Activated naive CD4-positive, alpha-beta T cell treated with anti-CD3 and anti-CD28 coated beads for 36 hours (primary cell): Measurements from ENCODE around the gene TMUB2. TPM values are rescaled to one million over a fixed set of nuclear protein-coding genes. Genes with fewer than 3 reads are reported as not detected.

Experiments used
- CTCF ChIA-PET: fragments of 350-600 bp; sonication (Branson Sonifier 250); formaldehyde crosslinking; loops from one replicate; lab custom pipeline; 2021; ENCODE audit warnings: antibody characterized with exemption; lab: Charles Lee
- DNase-seq: peaks from one replicate; pipeline ENCODE4 v3.0.0-alpha.2; 2020
- H3K27ac Mint-ChIP-seq: one replicate; pipeline ENCODE4 v1.8.0; 2021; ENCODE audit warnings: mild to moderate bottlenecking, mixed read lengths
- H3K27me3 Mint-ChIP-seq: one replicate; pipeline ENCODE4 v1.8.0; 2021; ENCODE audit warnings: low read depth, mixed read lengths
- H3K36me3 Mint-ChIP-seq: one replicate; pipeline ENCODE4 v1.8.0; 2021; ENCODE audit warnings: low read depth, mixed read lengths
- H3K4me1 Mint-ChIP-seq: one replicate; pipeline ENCODE4 v1.8.0; 2021; ENCODE audit warnings: low read depth, mixed read lengths
- H3K4me3 Mint-ChIP-seq: one replicate; pipeline ENCODE4 v1.8.0; 2021; ENCODE audit warnings: mild to moderate bottlenecking, moderate library complexity, mixed read lengths
- H3K9me3 Mint-ChIP-seq: one replicate; pipeline ENCODE4 v1.8.0; 2021; ENCODE audit warnings: mixed read lengths
- intact Hi-C: fragments of 100-400 bp; cut with micrococcal nuclease; formaldehyde crosslinking; loops from one replicate; pipeline ENCODE4 v1.15.1; 2023
- total RNA-seq, 2 experiments: library from RNA; stranded (reverse); gene quantifications; one replicate each; pipeline ENCODE4 v1.2.3, GENCODE V29; 2021

Gene TMUB2
- total RNA-seq, 2 experiments from 2014 or later, result 21.2 to 22.9 TPM

DNA sequence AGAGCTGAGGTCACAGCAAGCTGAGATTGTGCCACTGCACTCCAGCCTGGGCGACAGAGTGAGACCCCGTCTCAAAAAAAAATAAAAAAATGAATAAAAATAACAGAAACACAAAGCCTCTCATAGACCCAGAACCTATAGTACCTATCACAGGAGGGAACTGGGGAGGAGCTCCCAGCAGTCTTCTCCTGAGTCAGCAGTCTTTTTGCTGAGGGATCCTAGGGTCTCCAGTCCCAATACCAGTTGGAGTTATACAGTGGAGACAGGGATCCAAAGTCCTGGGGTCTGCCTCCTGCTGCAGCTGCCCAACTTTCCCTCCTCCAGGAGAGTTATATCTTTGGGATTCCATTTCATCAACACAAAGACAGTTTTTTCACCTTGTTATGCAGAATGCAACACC lies 3.7 kb upstream of the TMUB2 start:
- Mint-ChIP-seq H3K4me1 (peaks cover 35% of the 10 kb centered on the region), H3K9me3 (no peaks in the 10 kb centered on the region), H3K27me3 (no peaks in the 10 kb centered on the region), H3K27ac (peak overlapping the region; percentile 16), H3K4me3 (no peak overlapping the region), H3K36me3 (peaks cover 13% of the 10 kb centered on the region)
- CTCF ChIA-PET, result interaction anchor here (0.5 to 0.6 kb wide), 2 partner anchors 14 to 481 kb away, joined by 3 to 4 read pairs; no protein-coding TSS in a partner anchor
- intact Hi-C loops, result no loop called here
- no peak for DNase-seq

GRCh38 chr17:44184212-44184810 lies 2.5 kb upstream of the TMUB2 start:
- Mint-ChIP-seq H3K36me3 (peaks cover 9% of the 10 kb centered on the region), H3K27me3 (no peaks in the 10 kb centered on the region), H3K4me3 (no peak overlapping the region), H3K27ac (no peak overlapping the region), H3K4me1 (peaks cover 43% of the 10 kb centered on the region), H3K9me3 (no peaks in the 10 kb centered on the region)
- DNase-seq, result no peak
- intact Hi-C loops, result no loop called here
- CTCF ChIA-PET, result interaction anchor here (0.9 to 1.6 kb wide), 8 partner anchors 16 to 167 kb away, joined by 3 to 5 read pairs (median 4); no protein-coding TSS in a partner anchor

DNA sequence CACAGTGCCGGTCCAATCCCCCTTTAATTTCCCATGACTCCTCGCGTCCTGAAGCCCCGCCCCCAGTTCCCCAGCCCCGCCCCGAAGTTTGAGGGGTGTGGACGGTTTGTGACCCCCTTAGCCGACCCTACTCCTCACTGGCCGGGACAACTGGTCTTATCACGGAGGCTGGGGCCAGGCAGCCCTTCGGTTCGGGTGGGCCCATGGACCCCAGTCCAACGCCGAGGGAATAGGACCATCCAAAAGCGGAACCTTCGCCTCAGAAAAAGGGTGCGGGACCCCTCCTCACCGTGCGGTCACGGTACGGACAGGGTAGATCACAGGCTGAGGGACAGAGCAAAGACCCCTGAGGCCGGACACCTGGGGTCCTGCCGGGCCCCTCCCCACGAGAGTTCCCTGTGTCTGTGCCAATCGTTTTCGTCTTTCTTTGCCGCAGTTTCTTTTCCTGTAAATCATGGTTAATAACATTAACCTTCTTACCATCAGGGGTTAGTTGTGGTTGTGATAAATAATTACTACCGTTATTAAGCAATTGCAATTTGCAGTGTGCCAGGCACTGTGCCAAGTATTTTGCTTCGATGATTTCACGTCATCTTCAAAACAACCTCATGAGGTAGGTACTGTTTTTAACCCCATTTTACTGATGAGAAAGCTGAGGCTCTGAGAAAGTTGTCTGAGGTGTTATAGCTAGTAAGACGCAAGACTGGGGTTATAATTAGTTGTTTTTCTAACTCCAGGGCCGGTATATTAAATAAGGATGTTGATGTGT lies 543 bp downstream of the TMUB2 start:
- H3K36me3 Mint-ChIP-seq, result peaks cover 7% of the 10 kb centered on the region
- H3K9me3 Mint-ChIP-seq, result no peaks in the 10 kb centered on the region
- CTCF ChIA-PET, result interaction anchor here (1.2 to 3.4 kb wide), 5 partner anchors 16 to 157 kb away, joined by 3 to 15 read pairs (median 6); partner anchors contain the start of gene UBTF
- intact Hi-C loops, result loop anchor here (2.0 kb wide), 2 partner anchors 23 to 65 kb away; partner anchors contain the start of gene HDAC5
- H3K27ac Mint-ChIP-seq, result peak overlapping the region; percentile 99
- peak; percentile 52 for DNase-seq
- H3K4me3 Mint-ChIP-seq, result peak overlapping the region; percentile 100
- H3K4me1 Mint-ChIP-seq, result peaks cover 38% of the 10 kb centered on the region
- no peaks in the 10 kb centered on the region for H3K27me3 Mint-ChIP-seq

GRCh38 chr17:44188576-44189403 lies 2.0 kb downstream of the TMUB2 start:
- H3K27me3 Mint-ChIP-seq, result no peaks in the 10 kb centered on the region
- H3K27ac Mint-ChIP-seq, result peak overlapping the region; percentile 99
- intact Hi-C loops, result no loop called here
- peaks cover 34% of the 10 kb centered on the region for H3K4me1 Mint-ChIP-seq
- DNase-seq, result no peak
- H3K4me3 Mint-ChIP-seq, result peak overlapping the region; percentile 100
- CTCF ChIA-PET, result interaction anchor here (1.7 to 3.4 kb wide), 3 partner anchors 14 to 142 kb away, joined by 4 to 15 read pairs (median 6); no protein-coding TSS in a partner anchor
- H3K36me3 Mint-ChIP-seq, result peaks cover 10% of the 10 kb centered on the region
- H3K9me3 Mint-ChIP-seq, result no peaks in the 10 kb centered on the region

- CTCF ChIA-PET, result interaction anchor here (1.1 to 1.7 kb wide), 2 partner anchors 11 to 140 kb away, joined by 4 to 8 read pairs; no protein-coding TSS in a partner anchor
- Mint-ChIP-seq H3K27ac (peak overlapping the region; percentile 68), H3K27me3 (no peaks in the 10 kb centered on the region), H3K9me3 (no peaks in the 10 kb centered on the region), H3K36me3 (peaks cover 18% of the 10 kb centered on the region), H3K4me3 (no peak overlapping the region), H3K4me1 (peaks cover 20% of the 10 kb centered on the region)
- intact Hi-C loops, result no loop called here
- no peak for DNase-seq
Observed at GRCh38 chr17:44190481-44190880, 3.7 kb downstream of the TMUB2 start.

GRCh38 chr17:44191369-44191768 lies 4.6 kb downstream of the TMUB2 start:
- H3K36me3 Mint-ChIP-seq, result peaks cover 22% of the 10 kb centered on the region
- CTCF ChIA-PET, result no interaction called here
- intact Hi-C loops, result no loop called here
- peaks cover 15% of the 10 kb centered on the region for H3K4me1 Mint-ChIP-seq
- H3K27ac Mint-ChIP-seq, result no peak overlapping the region
- H3K4me3 Mint-ChIP-seq, result no peak overlapping the region
- no peaks in the 10 kb centered on the region for H3K9me3 Mint-ChIP-seq
- no peak for DNase-seq
- H3K27me3 Mint-ChIP-seq, result no peaks in the 10 kb centered on the region

GRCh38 chr17:44191941-44192496 lies 5.2 kb downstream of the TMUB2 start:
- Mint-ChIP-seq H3K27me3 (no peaks in the 10 kb centered on the region), H3K9me3 (no peaks in the 10 kb centered on the region), H3K27ac (no peak overlapping the region), H3K4me3 (no peak overlapping the region), H3K4me1 (peaks cover 18% of the 10 kb centered on the region), H3K36me3 (peaks cover 24% of the 10 kb centered on the region)
- intact Hi-C loops, result no loop called here
- CTCF ChIA-PET, result no interaction called here
- no peak for DNase-seq

DNA sequence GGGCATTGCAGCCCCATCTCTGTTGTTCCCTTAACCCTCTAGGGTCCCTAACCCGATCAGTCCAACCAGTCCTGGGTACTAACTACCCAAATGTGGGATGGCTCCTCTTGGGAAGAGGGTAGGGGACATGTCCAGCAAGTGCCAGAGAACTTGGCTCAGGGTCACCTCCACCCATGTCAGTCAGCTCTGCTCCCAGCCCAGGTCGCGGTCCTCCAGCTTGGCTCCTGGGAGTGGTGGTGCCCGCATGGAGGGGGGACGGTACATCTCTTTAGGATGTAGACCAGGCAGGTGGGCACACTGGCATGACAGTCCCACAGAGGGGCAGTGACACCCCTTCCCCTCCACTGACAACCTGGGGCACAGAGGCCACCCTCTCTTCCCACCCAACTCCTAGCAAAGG lies 6.0 kb downstream of the TMUB2 start:
- peaks cover 28% of the 10 kb centered on the region for H3K36me3 Mint-ChIP-seq
- CTCF ChIA-PET, result no interaction called here

GRCh38 chr17:44193326-44194084 lies 6.7 kb downstream of the TMUB2 start:
- Mint-ChIP-seq H3K4me3 (no peak overlapping the region), H3K4me1 (peaks cover 20% of the 10 kb centered on the region), H3K9me3 (no peaks in the 10 kb centered on the region), H3K27me3 (no peaks in the 10 kb centered on the region), H3K27ac (peak overlapping the region; percentile 81), H3K36me3 (peaks cover 31% of the 10 kb centered on the region)
- intact Hi-C loops, result no loop called here
- no peak for DNase-seq
- CTCF ChIA-PET, result no interaction called here

More for the DNA sequence above, 6.0 kb downstream of the TMUB2 start:
- intact Hi-C loops, result no loop called here
- no peak for DNase-seq
- H3K4me3 Mint-ChIP-seq, result no peak overlapping the region
- H3K27me3 Mint-ChIP-seq, result no peaks in the 10 kb centered on the region
- H3K27ac Mint-ChIP-seq, result peak overlapping the region; percentile 81
- no peaks in the 10 kb centered on the region for H3K9me3 Mint-ChIP-seq
- peaks cover 21% of the 10 kb centered on the region for H3K4me1 Mint-ChIP-seq

DNA sequence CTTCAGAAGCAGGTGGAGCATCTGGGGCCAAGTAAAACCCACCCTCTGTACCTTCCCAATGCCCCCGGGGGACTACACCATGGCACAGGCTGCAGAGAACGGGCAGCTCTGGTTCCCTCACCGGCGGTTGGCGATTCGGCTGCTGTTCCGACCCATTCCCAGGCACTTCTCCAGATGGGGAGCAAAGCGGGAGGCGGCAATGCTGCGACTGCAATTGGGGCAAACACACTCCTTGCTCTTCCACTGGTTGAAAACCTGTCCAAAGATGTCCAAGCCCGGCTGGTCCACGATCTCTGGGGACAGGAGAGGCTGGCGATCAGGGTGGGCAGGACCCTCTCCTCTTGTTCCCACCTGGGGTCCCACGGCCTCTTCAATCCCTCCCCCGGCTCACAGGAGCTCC lies 10.3 kb downstream of the TMUB2 start:
- no peaks in the 10 kb centered on the region for H3K27me3 Mint-ChIP-seq
- CTCF ChIA-PET, result interaction anchor here (0.6 to 2.0 kb wide), 4 partner anchors 19 to 149 kb away, joined by 3 to 6 read pairs (median 4); partner anchors contain the start of gene GRN
- peaks cover 19% of the 10 kb centered on the region for H3K4me1 Mint-ChIP-seq
- H3K4me3 Mint-ChIP-seq, result no peak overlapping the region
- peaks cover 24% of the 10 kb centered on the region for H3K36me3 Mint-ChIP-seq
- H3K9me3 Mint-ChIP-seq, result no peaks in the 10 kb centered on the region
- H3K27ac Mint-ChIP-seq, result peak overlapping the region; percentile 83
- no peak for DNase-seq
- intact Hi-C loops, result no loop called here
